Loucy (cell line): ENCODE results near the gene PPFIA3.

Experiments used
- CTCF ChIP-seq: fragments of 200-600 bp; sonication (generic); conservative IDR thresholded peaks from 2 replicates; pipeline ENCODE4 v1.5.1; 2014; ENCODE audit warnings: mild to moderate bottlenecking, antibody characterized with exemption, low read length
- EZH2phosphoT487 ChIP-seq: fragments of 200-600 bp; IDR thresholded peaks from 2 replicates; pipeline ENCODE4 v1.6.1; 2018; ENCODE audit warnings: antibody characterized with exemption, mild to moderate bottlenecking, moderate library complexity, borderline replicate concordance

GRCh38 chr19:49182848-49183375, 63.6 kb downstream of the PPFIA3 start:
- no peak for TF ChIP-seq CTCF
- TF ChIP-seq EZH2phosphoT487 = no peak
